ENCODE data around the gene BICRA.

DNA sequence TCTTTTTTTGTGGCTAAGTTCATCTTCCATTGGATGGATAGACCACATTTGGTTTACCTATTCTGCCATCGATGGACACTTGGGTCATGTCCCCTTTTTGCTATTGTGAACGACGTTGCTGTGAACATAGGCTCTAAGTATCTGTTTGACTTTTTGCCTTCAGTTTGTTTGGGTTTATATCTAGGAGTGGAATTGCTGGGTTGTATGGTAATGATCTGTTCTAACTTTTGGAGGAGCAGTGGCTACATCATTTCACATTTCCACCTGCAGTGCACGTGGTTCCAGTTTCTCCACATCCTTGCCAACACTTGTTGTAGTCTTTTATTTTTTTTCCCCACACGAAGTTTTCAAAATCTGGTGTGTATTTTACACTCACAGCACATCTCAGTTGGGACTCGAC, 21.7 kb downstream of the BICRA start:
- TF ChIP-seq, protein P1, sequence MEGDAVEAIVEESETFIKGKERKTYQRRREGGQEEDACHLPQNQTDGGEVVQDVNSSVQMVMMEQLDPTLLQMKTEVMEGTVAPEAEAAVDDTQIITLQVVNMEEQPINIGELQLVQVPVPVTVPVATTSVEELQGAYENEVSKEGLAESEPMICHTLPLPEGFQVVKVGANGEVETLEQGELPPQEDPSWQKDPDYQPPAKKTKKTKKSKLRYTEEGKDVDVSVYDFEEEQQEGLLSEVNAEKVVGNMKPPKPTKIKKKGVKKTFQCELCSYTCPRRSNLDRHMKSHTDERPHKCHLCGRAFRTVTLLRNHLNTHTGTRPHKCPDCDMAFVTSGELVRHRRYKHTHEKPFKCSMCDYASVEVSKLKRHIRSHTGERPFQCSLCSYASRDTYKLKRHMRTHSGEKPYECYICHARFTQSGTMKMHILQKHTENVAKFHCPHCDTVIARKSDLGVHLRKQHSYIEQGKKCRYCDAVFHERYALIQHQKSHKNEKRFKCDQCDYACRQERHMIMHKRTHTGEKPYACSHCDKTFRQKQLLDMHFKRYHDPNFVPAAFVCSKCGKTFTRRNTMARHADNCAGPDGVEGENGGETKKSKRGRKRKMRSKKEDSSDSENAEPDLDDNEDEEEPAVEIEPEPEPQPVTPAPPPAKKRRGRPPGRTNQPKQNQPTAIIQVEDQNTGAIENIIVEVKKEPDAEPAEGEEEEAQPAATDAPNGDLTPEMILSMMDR (IDR thresholded peaks at IDR 0.05): no peak
- no peak for TF ChIP-seq POLR2AphosphoS5 (IDR thresholded peaks at IDR 0.05)
